ENCODE results near the gene C6orf47. TPM values are rescaled to one million over a fixed set of nuclear protein-coding genes. Genes with fewer than 3 reads are reported as not detected.

C6orf47 gene
- total and polyA plus RNA-seq, 2 donors (not counting 3 experiments of a cell fraction or from before 2014, with no cell fraction given), result 5.8 to 12.8 TPM

GRCh38 chr6:31662124-31662723, 1.6 kb upstream of the C6orf47 start:
- ChIA-PET CTCF (interaction anchor here (1.0 to 5.7 kb wide), 2 partner anchors 10 to 160 kb away, joined by 4 to 38 read pairs; partner anchors contain the start of gene BAG6), POLR2A (interaction anchor here (2.1 kb wide), 1 partner anchor 10 kb away, joined by 13 read pairs; the partner anchor contains the start of gene BAG6)
- Histone ChIP-seq H4K20me1 (replicated peaks; ENCODE audit: control insufficient read depth, extremely low read depth, insufficient read depth, low read length) (no peaks in the 10 kb centered on the region), H3K27ac (ENCODE audit: insufficient read depth, low read depth, low read length) (no peak overlapping the region), H3K9ac (replicated peaks; ENCODE audit: extremely low read depth, insufficient read depth, low read length) (no peak overlapping the region), H3K27me3 (ENCODE audit: control insufficient read depth in 2 of 2, insufficient read depth in 2 of 2, low read length in 2 of 2) (no peaks in the 10 kb centered on the region), H2AFZ (ENCODE audit: low read depth, low read length) (no peak overlapping the region), H3K36me3 (ENCODE audit: control insufficient read depth in 2 of 2, extremely low read depth in 1 of 2, insufficient read depth in 2 of 2, low read length in 2 of 2) (peaks cover 2 to 3% of the 10 kb centered on the region in 2 experiments), H3K4me1 (ENCODE audit: control insufficient read depth, extremely low read depth, insufficient read depth, low read length) (peaks cover 50% of the 10 kb centered on the region), H3K4me3 (replicated peaks in 1 of 3; ENCODE audit: insufficient read depth in 1 of 3, low read depth in 1 of 3, low read length in 3 of 3) (no peak overlapping the region), H3K9me3 (replicated peaks; ENCODE audit: control insufficient read depth, insufficient read depth, low read length) (no peaks in the 10 kb centered on the region), H3K9me1 (replicated peaks; ENCODE audit: control insufficient read depth, extremely low read depth, insufficient read depth, low read length) (no peaks in the 10 kb centered on the region), H3K79me2 (ENCODE audit: control insufficient read depth, insufficient read depth, low read length) (peaks cover 40% of the 10 kb centered on the region), H3K4me2 (ENCODE audit: insufficient read depth, low read length) (no peak overlapping the region)
- TF ChIP-seq POLR2A (IDR thresholded peaks at IDR 0.05; ENCODE audit: low read depth, low read length), result no peak
- TF ChIP-seq EZH2 (IDR thresholded peaks at IDR 0.05; ENCODE audit: borderline replicate concordance, low read depth, low read length, severe bottlenecking), result no peak
- no peak for TF ChIP-seq MYC (IDR thresholded peaks at IDR 0.05; ENCODE audit: low read depth, low read length)
- TF ChIP-seq JUN (IDR thresholded peaks at IDR 0.05; ENCODE audit: borderline replicate concordance, insufficient read depth, insufficient read length, low read depth), result no peak
- no peak for TF ChIP-seq POLR2AphosphoS5 (IDR thresholded peaks at IDR 0.05; ENCODE audit: insufficient read depth, low read depth, low read length)
- no peak for TF ChIP-seq GATA2 (IDR thresholded peaks at IDR 0.05; ENCODE audit: insufficient read depth, insufficient read length, low read depth, low read length)
- no peak for TF ChIP-seq MAX (IDR thresholded peaks at IDR 0.05; ENCODE audit: insufficient read depth, insufficient read length)
- TF ChIP-seq CTCF (IDR thresholded peaks at IDR 0.05; ENCODE audit: extremely low read depth in 1 of 2, insufficient read depth in 1 of 2, low read depth in 1 of 2, low read length in 2 of 2), result no peak
- no peak for TF ChIP-seq FOS (IDR thresholded peaks at IDR 0.05; ENCODE audit: borderline replicate concordance, insufficient read depth, low read length)
- DNase-seq (ENCODE audit: low read depth, low spot score) (no peak), FAIRE-seq (no peak)
- intact Hi-C loops (cut with micrococcal nuclease), result loop anchor here (5.0 to 10.0 kb wide), 2 partner anchors 170 to 533 kb away; partner anchors contain the start of genes GPSM3 and PBX2
- dilution Hi-C loops (cut with MboI; ENCODE audit: extremely low pct_ligation_motif_present, low sequenced_read_pairs), result no loop called here
- no TSS peak for BruUV-seq (replicated peaks)

Data from endothelial cell of umbilical vein (primary cell).